Activated CD4-positive, alpha-beta T cell treated with anti-CD3 and anti-CD28 coated beads, Interleukin-2, Interleukin-6, amounts not matched to agents 100 ng/mL and 50 ng/mL, durations not matched to agents 16 hours and 8 hours (primary cell): Measurements from ENCODE around the gene RPS6KB2.
"Not testable (repeated sequence)": the region's sequence is repeated elsewhere in the genome, so short reads cannot be mapped to it uniquely, and the experiment has no call there.

Source experiments
- DNase-seq: peaks from one replicate; pipeline ENCODE4 v3.0.0-alpha.2; 2020

The RPS6KB2 gene

DNA sequence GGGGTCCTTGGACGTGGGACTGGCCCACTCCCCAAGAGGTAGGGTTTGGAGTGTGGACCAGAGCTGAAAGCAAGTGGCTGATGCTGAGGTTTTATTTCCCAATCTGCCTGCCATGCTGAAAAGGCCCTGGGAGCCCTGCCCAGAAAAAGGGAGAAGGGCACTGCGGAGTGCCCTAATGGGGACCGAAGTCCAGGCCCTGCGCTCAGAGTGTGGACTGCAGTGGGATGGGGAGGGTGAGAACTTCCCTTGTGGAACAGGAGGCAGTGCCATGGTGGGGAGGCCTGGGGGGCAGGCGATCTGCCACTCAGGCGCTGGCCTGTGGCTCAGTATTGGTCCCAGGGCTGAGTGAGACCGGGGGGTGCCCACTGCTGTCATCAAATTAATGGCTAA is 19.9 kb downstream of the RPS6KB2 start:
- DNase-seq, result no peak

GRCh38 chr11:67449116-67449844 is 21.0 kb downstream of the RPS6KB2 start:
- no peak for DNase-seq

DNA sequence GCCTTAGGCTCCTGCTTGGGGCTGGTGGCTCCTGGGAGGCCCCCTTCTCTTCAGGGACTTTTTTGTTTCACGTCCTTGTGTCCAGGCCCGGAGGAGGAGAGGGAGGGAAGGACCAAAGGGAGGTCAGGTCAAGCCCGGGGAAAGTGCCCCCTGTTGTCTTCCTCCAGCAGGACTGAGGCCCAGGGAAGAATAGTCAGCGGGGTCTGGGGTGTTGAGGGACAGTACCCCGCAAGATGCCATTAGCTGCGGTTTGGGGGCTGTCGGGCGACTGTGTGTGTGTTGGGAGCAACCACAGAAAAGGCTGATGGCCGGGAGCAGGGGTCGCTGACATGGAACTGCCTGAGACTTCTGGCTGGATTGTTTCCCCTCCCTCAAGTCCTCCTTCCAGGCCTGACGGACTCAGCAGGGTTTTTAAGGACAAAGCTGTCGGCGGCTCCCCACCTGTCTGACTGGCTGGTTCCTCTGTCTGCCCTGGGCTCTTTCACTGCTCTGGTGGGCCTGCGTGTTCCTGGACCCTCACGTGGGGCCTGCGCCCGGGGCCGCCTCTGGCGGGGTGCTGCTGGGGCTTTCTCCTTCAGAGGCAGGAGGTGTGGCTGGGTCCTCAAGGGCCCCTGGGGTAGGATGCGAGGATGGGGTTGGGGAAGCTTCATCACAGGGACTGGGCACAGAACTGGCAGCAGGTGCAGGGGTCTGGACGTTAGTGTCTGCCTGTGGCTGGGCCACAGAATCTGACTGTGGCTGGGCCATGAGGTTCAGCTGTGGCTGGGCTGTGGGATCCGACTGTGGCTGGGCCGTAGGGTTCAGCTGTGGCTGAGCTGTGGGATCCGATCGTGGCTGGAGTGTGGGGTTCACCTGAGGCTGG is 22.7 kb downstream of the RPS6KB2 start:
- no peak for DNase-seq

DNA sequence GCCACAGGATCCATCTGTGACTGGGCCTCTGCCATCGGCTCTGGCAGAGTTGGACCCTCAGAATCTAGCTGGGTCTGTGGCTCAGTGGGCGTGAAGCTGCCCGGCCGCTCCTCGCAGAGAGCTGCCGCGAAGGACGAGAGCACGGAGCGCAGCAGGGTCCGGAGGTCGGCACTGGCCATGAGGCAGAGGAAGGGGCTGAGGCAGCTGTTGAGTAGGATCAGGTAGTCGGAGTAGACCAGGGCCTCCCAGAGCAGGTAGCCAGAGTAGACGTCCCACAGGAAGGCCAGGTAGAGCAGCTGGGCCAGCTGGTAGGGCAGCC is 23.3 kb downstream of the RPS6KB2 start:
- no peak for DNase-seq

- DNase-seq, result no peak
Measured at GRCh38 chr11:67452141-67452952, 24.1 kb downstream of the RPS6KB2 start, which contains the start of gene GPR152. GPR152 (minus strand) TSS chr11:67452729; CDS start chr11:67452724, 5 bp downstream.

GRCh38 chr11:67453816-67454732 is 25.8 kb downstream of the RPS6KB2 start:
- no peak for DNase-seq

GRCh38 chr11:67455054-67455453 is 26.8 kb downstream of the RPS6KB2 start, which contains the start of gene CABP4:
CABP4 (plus strand) TSS chr11:67455354; CDS start chr11:67455424, 70 bp downstream.
- DNase-seq, result no peak

DNA sequence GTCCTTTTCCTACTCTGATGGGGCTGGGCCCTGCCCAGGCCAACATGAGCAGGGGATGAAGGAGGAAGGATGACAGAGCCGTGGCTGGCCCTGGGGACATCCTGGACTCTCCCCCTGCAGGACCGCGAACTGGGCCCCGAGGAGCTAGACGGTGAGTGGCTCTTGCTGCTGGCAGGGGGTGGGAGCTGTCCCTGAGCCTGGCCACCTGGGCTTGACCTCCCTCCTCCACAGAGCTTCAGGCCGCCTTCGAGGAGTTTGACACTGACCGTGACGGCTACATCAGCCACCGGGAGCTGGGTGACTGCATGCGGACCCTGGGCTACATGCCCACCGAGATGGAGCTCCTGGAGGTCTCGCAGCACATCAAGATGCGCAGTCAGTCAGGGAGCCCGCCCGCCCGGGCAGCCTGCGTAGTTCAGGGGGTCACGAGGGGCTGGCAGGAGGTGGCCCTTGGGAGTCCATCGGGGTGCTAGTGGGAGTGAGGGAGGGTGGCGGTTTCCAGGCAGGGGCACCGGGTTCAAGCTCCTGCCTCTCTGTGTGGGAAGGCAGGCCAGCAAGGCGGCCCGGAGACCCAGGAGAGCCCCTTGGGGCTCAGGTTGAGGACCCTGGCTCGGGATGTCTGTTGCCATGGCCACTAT is 27.9 kb downstream of the RPS6KB2 start:
- DNase-seq, result no peak

GRCh38 chr11:67457453-67457852 is 29.2 kb downstream of the RPS6KB2 start:
- DNase-seq, result no peak

- no peak for DNase-seq
Measured at GRCh38 chr11:67458266-67458665, 30.0 kb downstream of the RPS6KB2 start.

GRCh38 chr11:67463186-67463585 is 34.9 kb downstream of the RPS6KB2 start:
- DNase-seq, result no peak

DNA sequence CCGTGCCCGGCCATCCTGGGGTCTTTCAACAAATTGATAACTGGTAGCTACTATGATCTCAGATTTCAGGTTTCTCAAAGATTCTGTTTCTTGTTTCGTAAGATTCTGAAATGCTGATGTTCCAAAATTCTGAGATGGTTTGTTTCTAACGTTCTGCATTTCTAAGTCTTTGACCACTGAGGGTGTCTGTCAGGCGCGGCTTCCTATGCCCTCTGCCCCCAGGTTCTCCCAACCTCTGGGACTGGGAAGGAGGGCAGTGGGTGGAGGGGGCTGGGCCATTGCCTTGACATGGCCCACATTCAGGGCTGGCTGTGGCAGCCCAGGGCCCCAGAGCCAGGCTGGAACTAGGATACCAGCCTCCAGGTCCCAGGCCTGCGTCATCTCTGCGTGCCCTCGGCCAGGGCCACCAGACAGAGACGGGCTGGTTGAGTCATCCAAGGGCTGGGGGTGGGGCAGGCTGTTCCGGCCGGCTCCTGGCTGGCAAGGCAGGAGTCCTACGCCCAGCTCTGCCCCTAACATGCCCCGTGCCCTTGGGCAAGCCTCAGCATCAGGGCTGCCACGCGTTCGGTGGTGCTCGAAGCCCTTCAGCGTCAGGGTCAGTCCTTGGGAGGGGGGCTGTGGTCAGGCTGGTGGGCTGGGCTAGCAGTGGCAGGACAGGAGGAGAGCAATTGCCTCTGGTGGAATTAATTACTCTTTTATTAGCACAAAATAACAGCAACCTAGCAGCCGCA is 35.6 kb downstream of the RPS6KB2 start:
- DNase-seq, result no peak

GRCh38 chr11:67464411-67465188 is 36.3 kb downstream of the RPS6KB2 start:
- DNase-seq, result peak; percentile 98

GRCh38 chr11:67465189-67465510 is 36.9 kb downstream of the RPS6KB2 start:
- no peak for DNase-seq

DNA sequence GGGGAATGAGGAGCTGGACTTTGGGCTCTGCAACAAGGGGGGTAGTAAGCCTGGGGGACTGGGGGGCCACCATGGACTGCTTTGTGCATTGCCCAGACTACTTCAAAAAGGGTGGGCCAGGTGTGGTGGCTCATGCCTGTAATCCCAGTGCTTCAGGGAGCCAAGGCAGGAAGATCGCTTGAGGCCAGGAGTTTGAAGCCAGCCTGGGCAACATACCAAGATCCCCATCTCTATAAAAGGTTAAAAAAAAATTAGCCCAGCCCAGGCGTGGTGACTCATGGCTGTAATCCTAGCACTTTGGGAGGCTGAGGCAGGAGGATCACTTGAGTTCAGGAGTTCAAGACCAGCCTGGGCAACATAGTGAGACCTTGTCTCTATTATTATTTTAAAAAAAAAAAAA is 37.2 kb downstream of the RPS6KB2 start:
- DNase-seq, result not testable (repeated sequence)

DNA sequence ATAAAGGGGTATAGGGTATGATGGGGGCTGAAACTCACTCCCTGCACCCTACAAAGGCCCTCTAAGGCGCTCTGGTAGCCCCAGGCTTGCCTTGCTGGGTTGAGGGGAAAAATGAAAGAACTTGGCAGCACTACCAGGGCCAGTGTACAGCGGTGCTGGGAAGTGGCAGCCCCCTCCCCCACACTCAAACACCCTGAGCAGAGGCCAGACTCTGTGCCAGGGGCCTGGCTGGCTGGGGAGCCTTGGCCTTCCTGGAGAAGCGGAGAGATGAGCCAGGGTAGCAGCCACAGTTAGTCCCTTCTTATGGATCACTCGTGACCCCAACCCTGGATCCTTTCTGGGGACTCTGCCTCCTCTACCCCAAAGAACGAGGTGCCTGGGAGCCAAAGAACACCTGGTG is 38.1 kb downstream of the RPS6KB2 start:
- no peak for DNase-seq

- DNase-seq, result no peak
Measured at GRCh38 chr11:67466962-67467771, 38.9 kb downstream of the RPS6KB2 start.

DNA sequence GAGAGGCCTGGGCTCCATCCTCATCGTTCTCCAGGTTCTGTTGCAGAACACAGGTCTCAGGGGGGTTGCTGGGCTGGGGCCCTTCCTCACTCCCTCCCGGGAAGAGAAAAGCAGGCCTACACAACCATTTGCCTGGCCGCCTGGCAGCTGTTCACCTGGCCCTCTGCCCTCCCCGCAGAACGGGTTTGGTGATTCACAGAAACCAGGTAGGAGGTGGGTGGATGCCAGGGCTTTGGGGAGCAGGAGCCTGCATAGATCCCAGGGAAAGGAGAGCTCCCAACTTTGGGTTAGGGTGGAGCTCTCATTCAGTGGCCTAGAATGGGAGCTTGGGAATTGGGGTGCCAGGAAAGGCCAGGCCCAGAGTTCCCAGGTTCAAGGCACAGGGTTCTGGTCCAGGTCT is 39.8 kb downstream of the RPS6KB2 start:
- no peak for DNase-seq

DNA sequence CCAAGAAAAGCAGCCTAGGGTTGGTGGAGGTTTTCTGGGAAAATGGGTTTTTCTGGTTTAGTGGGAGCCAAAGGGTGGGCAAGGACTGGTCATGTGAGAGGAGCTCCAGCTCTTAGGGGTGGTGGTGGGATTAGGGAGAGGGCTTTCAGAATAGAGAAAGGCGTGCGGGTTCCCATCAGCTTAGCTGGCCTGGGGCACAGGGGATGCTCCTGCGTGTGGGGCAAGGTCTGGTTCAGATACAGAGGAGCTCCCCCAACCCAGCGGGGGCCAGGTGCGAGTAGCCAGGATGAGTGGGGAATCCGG is 40.1 kb downstream of the RPS6KB2 start:
- no peak for DNase-seq
